ENCODE measurements around the gene DLGAP1. TPM values are rescaled to one million over a fixed set of nuclear protein-coding genes. Genes with fewer than 3 reads are reported as not detected.

Gene DLGAP1
- total RNA-seq, 2 experiments from 2014 or later = 0.31 to 0.36 TPM

- no peaks in the 10 kb centered on the region for H3K36me3 ChIP-seq (ENCODE audit: insufficient read depth, low read length)
- H3K27ac Mint-ChIP-seq = no peak overlapping the region
- no peak overlapping the region for H3K27ac ChIP-seq (ENCODE audit: low read depth in 1 of 2, low read length in 2 of 2)
- no peak for ATAC-seq (ENCODE audit: poor library complexity)
- DNase-seq = no peak
- H3K9me3 ChIP-seq (ENCODE audit: control insufficient read depth in 1 of 2, insufficient read depth in 1 of 2, low read length in 2 of 2) = peaks cover 0 to 3% of the 10 kb centered on the region in 2 experiments
- H3K27me3 ChIP-seq (ENCODE audit: control insufficient read depth in 1 of 2, insufficient read depth in 2 of 2, low read length in 2 of 2) = no peaks in the 10 kb centered on the region
- no peaks in the 10 kb centered on the region for H3K4me1 Mint-ChIP-seq (ENCODE audit: low read depth)
- no peak overlapping the region for H3K4me3 Mint-ChIP-seq
- POLR2A ChIA-PET = no interaction called here
- H3K27me3 Mint-ChIP-seq = peaks cover 1% of the 10 kb centered on the region
- no peak for TF ChIP-seq CTCF (IDR thresholded peaks at IDR 0.05)
- no peak overlapping the region for H3K4me3 ChIP-seq (ENCODE audit: low read length)
- CTCF ChIA-PET = no interaction called here
- no peaks in the 10 kb centered on the region for H3K4me1 ChIP-seq (ENCODE audit: insufficient read depth, low read length)
- H3K9me3 Mint-ChIP-seq = no peaks in the 10 kb centered on the region
- intact Hi-C loops (cut with DNase I, micrococcal nuclease) = no loop called here
- H3K36me3 Mint-ChIP-seq (ENCODE audit: low read depth) = no peaks in the 10 kb centered on the region
Measured at GRCh38 chr18:3910512-3910911, 544.6 kb downstream of the DLGAP1 start.

DNA sequence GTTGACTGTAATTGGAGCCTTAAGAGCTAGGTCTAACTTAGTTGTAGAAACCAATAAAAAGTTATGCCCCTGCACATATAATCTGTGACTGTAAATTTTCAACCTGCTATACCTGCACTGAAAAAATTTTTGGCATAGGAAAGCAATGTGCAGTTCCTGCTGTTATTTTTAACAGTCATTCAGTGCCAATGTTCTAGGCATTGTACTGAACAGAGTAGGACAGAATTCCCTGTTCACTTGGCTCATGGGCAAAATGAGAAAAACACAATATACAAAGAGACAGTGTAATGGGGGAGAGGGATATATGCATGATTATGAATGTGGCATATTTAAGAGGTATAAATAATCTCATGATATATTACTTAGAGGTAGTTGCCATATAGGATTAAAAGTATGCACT, 547.2 kb downstream of the DLGAP1 start:
- DNase-seq = no peak
- Mint-ChIP-seq H3K4me3 (no peak overlapping the region), H3K27ac (no peak overlapping the region), H3K27me3 (peaks cover 4% of the 10 kb centered on the region), H3K9me3 (no peaks in the 10 kb centered on the region), H3K4me1 (ENCODE audit: low read depth) (no peaks in the 10 kb centered on the region), H3K36me3 (ENCODE audit: low read depth) (no peaks in the 10 kb centered on the region)
- ATAC-seq (ENCODE audit: poor library complexity) = no peak
- Histone ChIP-seq H3K9me3 (ENCODE audit: control insufficient read depth in 1 of 2, insufficient read depth in 1 of 2, low read length in 2 of 2) (peaks cover 0 to 3% of the 10 kb centered on the region in 2 experiments), H3K4me1 (ENCODE audit: insufficient read depth, low read length) (no peaks in the 10 kb centered on the region), H3K27me3 (ENCODE audit: control insufficient read depth in 1 of 2, insufficient read depth in 2 of 2, low read length in 2 of 2) (no peaks in the 10 kb centered on the region), H3K27ac (ENCODE audit: low read depth in 1 of 2, low read length in 2 of 2) (no peak overlapping the region), H3K36me3 (ENCODE audit: insufficient read depth, low read length) (no peaks in the 10 kb centered on the region), H3K4me3 (ENCODE audit: low read length) (no peak overlapping the region)
- intact Hi-C loops (cut with DNase I, micrococcal nuclease) = no loop called here
- ChIA-PET POLR2A (no interaction called here), CTCF (no interaction called here)
- TF ChIP-seq CTCF (IDR thresholded peaks at IDR 0.05) = no peak

- H3K4me3 Mint-ChIP-seq = no peak overlapping the region
- H3K27ac Mint-ChIP-seq = no peak overlapping the region
- no peaks in the 10 kb centered on the region for H3K4me1 ChIP-seq (ENCODE audit: insufficient read depth, low read length)
- DNase-seq (no peak), ATAC-seq (ENCODE audit: poor library complexity) (no peak)
- no peaks in the 10 kb centered on the region for H3K9me3 Mint-ChIP-seq
- intact Hi-C loops (cut with DNase I, micrococcal nuclease) = no loop called here
- H3K9me3 ChIP-seq (ENCODE audit: control insufficient read depth in 1 of 2, insufficient read depth in 1 of 2, low read length in 2 of 2) = peaks cover 0 to 3% of the 10 kb centered on the region in 2 experiments
- H3K4me1 Mint-ChIP-seq (ENCODE audit: low read depth) = no peaks in the 10 kb centered on the region
- ChIA-PET POLR2A (no interaction called here), CTCF (no interaction called here)
- no peak overlapping the region for H3K27ac ChIP-seq (ENCODE audit: low read depth in 1 of 2, low read length in 2 of 2)
- TF ChIP-seq CTCF (IDR thresholded peaks at IDR 0.05) = no peak
- H3K27me3 Mint-ChIP-seq = peaks cover 12% of the 10 kb centered on the region
- no peaks in the 10 kb centered on the region for H3K36me3 Mint-ChIP-seq (ENCODE audit: low read depth)
- no peaks in the 10 kb centered on the region for H3K27me3 ChIP-seq (ENCODE audit: control insufficient read depth in 1 of 2, insufficient read depth in 2 of 2, low read length in 2 of 2)
- no peak overlapping the region for H3K4me3 ChIP-seq (ENCODE audit: low read length)
- H3K36me3 ChIP-seq (ENCODE audit: insufficient read depth, low read length) = no peaks in the 10 kb centered on the region
Measured at GRCh38 chr18:3906116-3906750, 548.9 kb downstream of the DLGAP1 start.

All from CD4-positive, alpha-beta T cell (primary cell).